ENCODE measurements around the gene ANO1. TPM values are rescaled to one million over a fixed set of nuclear protein-coding genes. Genes with fewer than 3 reads are reported as not detected.
"Not testable (repeated sequence)": the region's sequence is repeated elsewhere in the genome, so short reads cannot be mapped to it uniquely, and the experiment has no call there.

Gene ANO1
- total RNA-seq, 1 donor from 2014 or later, result 3.8 TPM

- H3K27ac Mint-ChIP-seq (ENCODE audit: unreplicated experiment), result no peak overlapping the region
- no peak for TF ChIP-seq CTCF (IDR thresholded peaks at IDR 0.05; ENCODE audit: unreplicated experiment)
- H3K4me1 Mint-ChIP-seq (ENCODE audit: unreplicated experiment), result peaks cover 21% of the 10 kb centered on the region
- H3K36me3 Mint-ChIP-seq (ENCODE audit: low read depth, unreplicated experiment), result peaks cover 12% of the 10 kb centered on the region
- peaks cover 6% of the 10 kb centered on the region for H3K27me3 Mint-ChIP-seq (ENCODE audit: unreplicated experiment)
- no peak overlapping the region for H3K4me3 Mint-ChIP-seq (ENCODE audit: unreplicated experiment)
- DNase-seq (ENCODE audit: low spot score), result no peak
- no peaks in the 10 kb centered on the region for H3K9me3 Mint-ChIP-seq (ENCODE audit: unreplicated experiment)
Measured at GRCh38 chr11:70207531-70208131, 129.5 kb downstream of the ANO1 start.

GRCh38 chr11:70209391-70209912 lies 131.3 kb downstream of the ANO1 start:
- H3K4me1 Mint-ChIP-seq (ENCODE audit: unreplicated experiment), result peaks cover 15% of the 10 kb centered on the region

GRCh38 chr11:70210051-70210501 lies 132.0 kb downstream of the ANO1 start:
- Mint-ChIP-seq H3K27me3 (ENCODE audit: unreplicated experiment) (no peaks in the 10 kb centered on the region), H3K4me1 (ENCODE audit: unreplicated experiment) (peaks cover 9% of the 10 kb centered on the region), H3K27ac (ENCODE audit: unreplicated experiment) (no peak overlapping the region), H3K36me3 (ENCODE audit: low read depth, unreplicated experiment) (peaks cover 12% of the 10 kb centered on the region), H3K9me3 (ENCODE audit: unreplicated experiment) (no peaks in the 10 kb centered on the region), H3K4me3 (ENCODE audit: unreplicated experiment) (no peak overlapping the region)
- TF ChIP-seq CTCF (IDR thresholded peaks at IDR 0.05; ENCODE audit: unreplicated experiment), result no peak
- no peak for DNase-seq (ENCODE audit: low spot score)

More at GRCh38 chr11:70209391-70209912, 131.3 kb downstream of the ANO1 start:
- Mint-ChIP-seq H3K27ac (ENCODE audit: unreplicated experiment) (no peak overlapping the region), H3K27me3 (ENCODE audit: unreplicated experiment) (peaks cover under 1% of the 10 kb centered on the region), H3K4me3 (ENCODE audit: unreplicated experiment) (no peak overlapping the region), H3K36me3 (ENCODE audit: low read depth, unreplicated experiment) (peaks cover 12% of the 10 kb centered on the region), H3K9me3 (ENCODE audit: unreplicated experiment) (no peaks in the 10 kb centered on the region)
- no peak for DNase-seq (ENCODE audit: low spot score)
- TF ChIP-seq CTCF (IDR thresholded peaks at IDR 0.05; ENCODE audit: unreplicated experiment), result no peak

GRCh38 chr11:70210530-70210929 lies 132.4 kb downstream of the ANO1 start:
- H3K27me3 Mint-ChIP-seq (ENCODE audit: unreplicated experiment), result no peaks in the 10 kb centered on the region
- H3K9me3 Mint-ChIP-seq (ENCODE audit: unreplicated experiment), result no peaks in the 10 kb centered on the region
- peaks cover 4% of the 10 kb centered on the region for H3K4me1 Mint-ChIP-seq (ENCODE audit: unreplicated experiment)
- H3K4me3 Mint-ChIP-seq (ENCODE audit: unreplicated experiment), result no peak overlapping the region
- H3K36me3 Mint-ChIP-seq (ENCODE audit: low read depth, unreplicated experiment), result peaks cover 12% of the 10 kb centered on the region
- DNase-seq (ENCODE audit: low spot score), result no peak
- TF ChIP-seq CTCF (IDR thresholded peaks at IDR 0.05; ENCODE audit: unreplicated experiment), result no peak
- no peak overlapping the region for H3K27ac Mint-ChIP-seq (ENCODE audit: unreplicated experiment)

GRCh38 chr11:70212227-70212811 lies 134.2 kb downstream of the ANO1 start:
- H3K36me3 Mint-ChIP-seq (ENCODE audit: low read depth, unreplicated experiment), result peaks cover 7% of the 10 kb centered on the region
- TF ChIP-seq CTCF (IDR thresholded peaks at IDR 0.05; ENCODE audit: unreplicated experiment), result no peak
- no peak overlapping the region for H3K27ac Mint-ChIP-seq (ENCODE audit: unreplicated experiment)
- H3K9me3 Mint-ChIP-seq (ENCODE audit: unreplicated experiment), result no peaks in the 10 kb centered on the region
- peaks cover 3% of the 10 kb centered on the region for H3K4me1 Mint-ChIP-seq (ENCODE audit: unreplicated experiment)
- no peaks in the 10 kb centered on the region for H3K27me3 Mint-ChIP-seq (ENCODE audit: unreplicated experiment)
- DNase-seq (ENCODE audit: low spot score), result no peak
- H3K4me3 Mint-ChIP-seq (ENCODE audit: unreplicated experiment), result no peak overlapping the region

- H3K4me3 Mint-ChIP-seq (ENCODE audit: unreplicated experiment); H3K4me1 Mint-ChIP-seq (ENCODE audit: unreplicated experiment); H3K27ac Mint-ChIP-seq (ENCODE audit: unreplicated experiment); H3K36me3 Mint-ChIP-seq (ENCODE audit: low read depth, unreplicated experiment); H3K9me3 Mint-ChIP-seq (ENCODE audit: unreplicated experiment); H3K27me3 Mint-ChIP-seq (ENCODE audit: unreplicated experiment); DNase-seq (ENCODE audit: low spot score): not testable (repeated sequence)
Measured at GRCh38 chr11:70217388-70217787, 139.3 kb downstream of the ANO1 start.

- H3K4me3 Mint-ChIP-seq (ENCODE audit: unreplicated experiment); H3K36me3 Mint-ChIP-seq (ENCODE audit: low read depth, unreplicated experiment); H3K4me1 Mint-ChIP-seq (ENCODE audit: unreplicated experiment); DNase-seq (ENCODE audit: low spot score); H3K27me3 Mint-ChIP-seq (ENCODE audit: unreplicated experiment); H3K9me3 Mint-ChIP-seq (ENCODE audit: unreplicated experiment); H3K27ac Mint-ChIP-seq (ENCODE audit: unreplicated experiment): not testable (repeated sequence)
Measured at GRCh38 chr11:70218076-70218475, 140.0 kb downstream of the ANO1 start.

Measured in endothelial cell (in vitro differentiated cells).